HepG2 (cell line): ENCODE results near the gene PBX1. TPM values are rescaled to one million over a fixed set of nuclear protein-coding genes. Genes with fewer than 3 reads are reported as not detected.

Experiments used
- ATAC-seq: fragments of 200-7000 bp; cut with Tn5 transposase; 3 replicates; pipeline ENCODE4 v1.9.1; 2020; ENCODE audit warnings: mild to moderate bottlenecking, moderate library complexity
- BruUV-seq: library from RNA; stranded (reverse); fragments of 400-500 nt; replicated peaks from 2 replicates; lab custom pipeline; 2021; lab: Mats Ljungman, UMichigan
- CTCF ChIA-PET: fragments of 300-600 bp; formaldehyde crosslinking; extraction: SDS; loops from one replicate; lab custom pipeline; 2021; ENCODE audit warnings: low total read pairs, inconsistent platforms, low intra/inter-chr PET ratio; lab: Yijun Ruan, JAX
- POLR2A ChIA-PET: fragments of 350-600 bp; sonication (Branson Sonifier 250); formaldehyde crosslinking; loops from one replicate; lab custom pipeline; 2020; ENCODE audit warnings: antibody characterized with exemption, inconsistent platforms; lab: Yijun Ruan, JAX
- DNase-seq: peaks from one replicate; pipeline ENCODE4 v3.0.0-alpha.2; 2015; ENCODE audit warnings: low spot score
- FAIRE-seq: peaks from 3 replicates; lab custom pipeline; 2011; peaks lifted over from hg19 to GRCh38; lab: Jason Lieb, UNC
- H2AFZ ChIP-seq: one replicate; pipeline ENCODE4 v1.6.1; 2011; ENCODE audit warnings: low read length, inconsistent platforms
- H3K27ac ChIP-seq: fragments of 300-600 bp; 3 replicates; pipeline ENCODE4 v1.8.0; 2011; ENCODE audit warnings: mixed run types, mild to moderate bottlenecking, mixed read lengths, low read length, inconsistent platforms; ENCODE audit not compliant: insufficient read depth; ENCODE audit errors: extremely low read length
- H3K27me3 ChIP-seq, 2 experiments: fragments of 200-600 bp in 1 of 2; 2 replicates in 1 of 2; 3 replicates in 1 of 2; pipeline versions ENCODE4 v1.6.0 to v1.8.0; 2011; ENCODE audit warnings: low read length in 2 of 2, mild to moderate bottlenecking in 2 of 2, moderate library complexity in 2 of 2, inconsistent platforms in 1 of 2; ENCODE audit not compliant: insufficient read depth in 2 of 2, control insufficient read depth in 1 of 2
- H3K36me3 ChIP-seq, 2 experiments: fragments of 200-600 bp in 1 of 2; replicated peaks in 1 of 2; 2 replicates in 1 of 2; 3 replicates in 1 of 2; pipeline versions ENCODE4 v1.5.1 to v1.8.0; 2011; ENCODE audit warnings: low read length in 2 of 2, inconsistent platforms in 1 of 2; ENCODE audit not compliant: insufficient read depth in 2 of 2, control insufficient read depth in 1 of 2
- H3K4me1 ChIP-seq: 2 replicates; pipeline ENCODE4 v1.5.1; 2012; ENCODE audit warnings: low read length, inconsistent platforms; ENCODE audit not compliant: insufficient read depth
- H3K4me2 ChIP-seq: 2 replicates; pipeline ENCODE4 v1.6.0; 2011; ENCODE audit warnings: low read depth, low read length, inconsistent platforms
- H3K4me3 ChIP-seq, 3 experiments: fragments of 200-600 bp in 1 of 3; sonication (generic), shearing (Covaris generic) in 1 of 3; replicated peaks in 1 of 3; 2 replicates each; pipeline ENCODE4 v1.5.1; 2011 to 2016; ENCODE audit warnings: low read length in 3 of 3, inconsistent platforms in 2 of 3, low read depth in 2 of 3, mild to moderate bottlenecking in 2 of 3, control low read depth in 1 of 3, mixed read lengths in 1 of 3; ENCODE audit not compliant: insufficient read depth in 1 of 3
- H3K79me2 ChIP-seq: one replicate; pipeline ENCODE4 v1.6.1; 2011; ENCODE audit warnings: low read length, inconsistent platforms; ENCODE audit not compliant: insufficient read depth
- H3K9ac ChIP-seq: 2 replicates; pipeline ENCODE4 v1.6.0; 2011; ENCODE audit warnings: mild to moderate bottlenecking, low read depth, low read length, inconsistent platforms; ENCODE audit not compliant: insufficient read depth
- H3K9me3 ChIP-seq: 2 replicates; pipeline ENCODE4 v1.5.1; 2012; ENCODE audit warnings: mild to moderate bottlenecking, low read length
- H4K20me1 ChIP-seq: 2 replicates; pipeline ENCODE4 v1.6.0; 2011; ENCODE audit warnings: inconsistent platforms, mild to moderate bottlenecking, low read length, moderate library complexity; ENCODE audit not compliant: insufficient read depth
- HCFC1 ChIP-seq: fragments of 150-350 bp; IDR thresholded peaks from 2 replicates; pipeline ENCODE4 v1.6.1; 2014; ENCODE audit warnings: low read depth, low read length
- HNRNPH1 ChIP-seq: fragments of 200-400 bp; formaldehyde crosslinking; optimal IDR thresholded peaks from 2 replicates; pipeline ENCODE3; 2017; ENCODE audit warnings: mild to moderate bottlenecking, low read depth, low read length
- KMT2A ChIP-seq: sonication (generic); formaldehyde crosslinking; IDR thresholded peaks from 2 replicates; pipeline ENCODE4 v1.4.0; 2020; ENCODE audit warnings: missing genetic modification reagents
- MBD4 ChIP-seq: IDR thresholded peaks from 2 replicates; pipeline ENCODE4 v1.6.1; 2012; ENCODE audit warnings: low read length, inconsistent platforms, borderline replicate concordance
- ZFP90 ChIP-seq: sonication (generic); formaldehyde crosslinking; IDR thresholded peaks from 2 replicates; pipeline ENCODE4 v1.8.0; 2022; ENCODE audit warnings: missing genetic modification reagents, mild to moderate bottlenecking, inconsistent platforms, borderline replicate concordance
- WGBS: methylation state at CpG from one replicate; pipeline ENCODE4 v1.1.6; 2017; ENCODE audit warnings: low lambda C conversion rate; 5-methylcytosine and 5-hydroxymethylcytosine counted together
- in situ Hi-C: cut with HindIII; loops from 2 replicates; pipeline ENCODE4 v1.10.0; 2017; ENCODE audit warnings: low pct_unique_long_range_greater_than_20kb; ENCODE audit not compliant: extremely low pct_ligation_motif_present
- intact Hi-C: fragments of 100-400 bp; cut with micrococcal nuclease; formaldehyde crosslinking; loops from one replicate; pipeline ENCODE4 v1.10.0; 2022; ENCODE audit not compliant: unreplicated experiment
- polyA plus RNA-seq, 8 experiments: library from polyadenylated mRNA; depleted of rRNA in 3 of 8; stranded (reverse) in 7 of 8; unstranded in 1 of 8; fragments of >200 nt; fragmentation: Illumina TruSeq in 4 of 8; extraction: Trizol in 4 of 8; gene quantifications; 2 replicates each; pipeline versions ENCODE4 v1.2.1 to v1.2.3, GENCODE V29; 2011 to 2016; ENCODE audit warnings: low read depth in 4 of 8, missing spikeins in 1 of 8, mixed read lengths in 1 of 8; ENCODE audit not compliant: insufficient read depth in 1 of 8
- total RNA-seq, 5 experiments: library from RNA; depleted of rRNA; stranded (reverse); fragments of >200 nt; fragmentation: Illumina TruSeq; extraction: Trizol; gene quantifications; 2 replicates each; pipeline ENCODE4 v1.2.3, GENCODE V29; 2016; ENCODE audit warnings: low read depth in 1 of 5
- TF ChIP-seq, protein P1 (sequence below): fragments of 450-650 bp; IDR thresholded peaks from 2 replicates; pipeline ENCODE4 v1.6.1; 2017; ENCODE audit warnings: mild to moderate bottlenecking
- TF ChIP-seq, protein P2 (sequence below): sonication (generic); formaldehyde crosslinking; IDR thresholded peaks from 2 replicates; pipeline ENCODE4 v1.9.0; 2021; ENCODE audit warnings: missing genetic modification reagents, borderline replicate concordance
- TF ChIP-seq, protein P3 (sequence below): sonication (generic); formaldehyde crosslinking; IDR thresholded peaks from 2 replicates; pipeline ENCODE4 v1.5.1; 2020; ENCODE audit warnings: mild to moderate bottlenecking, missing genetic modification reagents, moderate library complexity

Gene PBX1
- total and polyA plus RNA-seq, 2 of the 13 experiments (the other 11 are each of a cell fraction or from before 2014, with no cell fraction given): 0.24 TPM; not detected in 1

DNA sequence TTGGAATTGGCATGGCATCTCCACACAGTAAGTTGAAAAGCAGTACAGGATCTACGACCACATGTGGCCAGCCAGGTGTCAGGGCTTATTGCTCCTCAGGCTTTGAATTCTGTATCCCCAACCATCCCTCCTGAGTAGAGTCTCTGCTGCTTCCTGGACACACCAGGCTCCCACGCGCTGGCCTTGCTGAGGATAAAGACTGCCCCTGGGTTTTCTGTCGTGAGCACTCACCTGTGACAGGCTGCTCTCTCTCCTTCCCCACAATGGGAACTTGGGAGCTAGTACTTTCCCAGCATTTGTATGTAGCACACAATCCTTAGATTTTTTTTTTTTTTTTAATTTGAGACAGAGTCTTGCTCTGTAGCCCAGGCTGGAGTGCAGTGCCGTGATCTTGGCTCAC is 33.6 kb downstream of the PBX1 start:
- H3K36me3 ChIP-seq: no peaks in the 10 kb centered on the region
- DNase-seq: no peak
- H4K20me1 ChIP-seq: no peaks in the 10 kb centered on the region
- TF ChIP-seq HCFC1 (no peak), HNRNPH1 (no peak), KMT2A (CRISPR knock-in tag) (no peak), MBD4 (no peak), ZFP90 (CRISPR knock-in tag) (no peak)
- TF ChIP-seq, protein P1, sequence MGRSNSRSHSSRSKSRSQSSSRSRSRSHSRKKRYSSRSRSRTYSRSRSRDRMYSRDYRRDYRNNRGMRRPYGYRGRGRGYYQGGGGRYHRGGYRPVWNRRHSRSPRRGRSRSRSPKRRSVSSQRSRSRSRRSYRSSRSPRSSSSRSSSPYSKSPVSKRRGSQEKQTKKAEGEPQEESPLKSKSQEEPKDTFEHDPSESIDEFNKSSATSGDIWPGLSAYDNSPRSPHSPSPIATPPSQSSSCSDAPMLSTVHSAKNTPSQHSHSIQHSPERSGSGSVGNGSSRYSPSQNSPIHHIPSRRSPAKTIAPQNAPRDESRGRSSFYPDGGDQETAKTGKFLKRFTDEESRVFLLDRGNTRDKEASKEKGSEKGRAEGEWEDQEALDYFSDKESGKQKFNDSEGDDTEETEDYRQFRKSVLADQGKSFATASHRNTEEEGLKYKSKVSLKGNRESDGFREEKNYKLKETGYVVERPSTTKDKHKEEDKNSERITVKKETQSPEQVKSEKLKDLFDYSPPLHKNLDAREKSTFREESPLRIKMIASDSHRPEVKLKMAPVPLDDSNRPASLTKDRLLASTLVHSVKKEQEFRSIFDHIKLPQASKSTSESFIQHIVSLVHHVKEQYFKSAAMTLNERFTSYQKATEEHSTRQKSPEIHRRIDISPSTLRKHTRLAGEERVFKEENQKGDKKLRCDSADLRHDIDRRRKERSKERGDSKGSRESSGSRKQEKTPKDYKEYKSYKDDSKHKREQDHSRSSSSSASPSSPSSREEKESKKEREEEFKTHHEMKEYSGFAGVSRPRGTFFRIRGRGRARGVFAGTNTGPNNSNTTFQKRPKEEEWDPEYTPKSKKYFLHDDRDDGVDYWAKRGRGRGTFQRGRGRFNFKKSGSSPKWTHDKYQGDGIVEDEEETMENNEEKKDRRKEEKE: no peak
- TF ChIP-seq, protein P2, sequence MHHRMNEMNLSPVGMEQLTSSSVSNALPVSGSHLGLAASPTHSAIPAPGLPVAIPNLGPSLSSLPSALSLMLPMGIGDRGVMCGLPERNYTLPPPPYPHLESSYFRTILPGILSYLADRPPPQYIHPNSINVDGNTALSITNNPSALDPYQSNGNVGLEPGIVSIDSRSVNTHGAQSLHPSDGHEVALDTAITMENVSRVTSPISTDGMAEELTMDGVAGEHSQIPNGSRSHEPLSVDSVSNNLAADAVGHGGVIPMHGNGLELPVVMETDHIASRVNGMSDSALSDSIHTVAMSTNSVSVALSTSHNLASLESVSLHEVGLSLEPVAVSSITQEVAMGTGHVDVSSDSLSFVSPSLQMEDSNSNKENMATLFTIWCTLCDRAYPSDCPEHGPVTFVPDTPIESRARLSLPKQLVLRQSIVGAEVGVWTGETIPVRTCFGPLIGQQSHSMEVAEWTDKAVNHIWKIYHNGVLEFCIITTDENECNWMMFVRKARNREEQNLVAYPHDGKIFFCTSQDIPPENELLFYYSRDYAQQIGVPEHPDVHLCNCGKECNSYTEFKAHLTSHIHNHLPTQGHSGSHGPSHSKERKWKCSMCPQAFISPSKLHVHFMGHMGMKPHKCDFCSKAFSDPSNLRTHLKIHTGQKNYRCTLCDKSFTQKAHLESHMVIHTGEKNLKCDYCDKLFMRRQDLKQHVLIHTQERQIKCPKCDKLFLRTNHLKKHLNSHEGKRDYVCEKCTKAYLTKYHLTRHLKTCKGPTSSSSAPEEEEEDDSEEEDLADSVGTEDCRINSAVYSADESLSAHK (CRISPR knock-in tag): no peak
- TF ChIP-seq, protein P3, sequence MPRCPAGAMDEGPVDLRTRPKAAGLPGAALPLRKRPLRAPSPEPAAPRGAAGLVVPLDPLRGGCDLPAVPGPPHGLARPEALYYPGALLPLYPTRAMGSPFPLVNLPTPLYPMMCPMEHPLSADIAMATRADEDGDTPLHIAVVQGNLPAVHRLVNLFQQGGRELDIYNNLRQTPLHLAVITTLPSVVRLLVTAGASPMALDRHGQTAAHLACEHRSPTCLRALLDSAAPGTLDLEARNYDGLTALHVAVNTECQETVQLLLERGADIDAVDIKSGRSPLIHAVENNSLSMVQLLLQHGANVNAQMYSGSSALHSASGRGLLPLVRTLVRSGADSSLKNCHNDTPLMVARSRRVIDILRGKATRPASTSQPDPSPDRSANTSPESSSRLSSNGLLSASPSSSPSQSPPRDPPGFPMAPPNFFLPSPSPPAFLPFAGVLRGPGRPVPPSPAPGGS: no peak
- H3K4me1 ChIP-seq: no peaks in the 10 kb centered on the region
- H2AFZ ChIP-seq: no peak overlapping the region
- no peak overlapping the region for H3K4me2 ChIP-seq
- H3K9me3 ChIP-seq: no peaks in the 10 kb centered on the region
- no peak for FAIRE-seq
- no peak overlapping the region for H3K4me3 ChIP-seq
- ATAC-seq: no peak
- H3K79me2 ChIP-seq: no peaks in the 10 kb centered on the region
- H3K27ac ChIP-seq: no peak overlapping the region
- H3K27me3 ChIP-seq: no peaks in the 10 kb centered on the region
- WGBS: 10% methylated on average over 2 of the region's 5 CpGs
- BruUV-seq: no TSS peak
- CTCF ChIA-PET: no interaction called here
- POLR2A ChIA-PET: no interaction called here
- in situ Hi-C loops: no loop called here
- H3K9ac ChIP-seq: no peak overlapping the region
- intact Hi-C loops: no loop called here
